HG03135 (cell line): ENCODE data around the gene FASTKD1.

Source experiments
- ATAC-seq: cut with Tn5 transposase; IDR thresholded peaks from one replicate; pipeline ENCODE4 v1.9.1; 2021; ENCODE audit warnings: mild to moderate bottlenecking, moderate library complexity; ENCODE audit not compliant: unreplicated experiment

The FASTKD1 gene

DNA sequence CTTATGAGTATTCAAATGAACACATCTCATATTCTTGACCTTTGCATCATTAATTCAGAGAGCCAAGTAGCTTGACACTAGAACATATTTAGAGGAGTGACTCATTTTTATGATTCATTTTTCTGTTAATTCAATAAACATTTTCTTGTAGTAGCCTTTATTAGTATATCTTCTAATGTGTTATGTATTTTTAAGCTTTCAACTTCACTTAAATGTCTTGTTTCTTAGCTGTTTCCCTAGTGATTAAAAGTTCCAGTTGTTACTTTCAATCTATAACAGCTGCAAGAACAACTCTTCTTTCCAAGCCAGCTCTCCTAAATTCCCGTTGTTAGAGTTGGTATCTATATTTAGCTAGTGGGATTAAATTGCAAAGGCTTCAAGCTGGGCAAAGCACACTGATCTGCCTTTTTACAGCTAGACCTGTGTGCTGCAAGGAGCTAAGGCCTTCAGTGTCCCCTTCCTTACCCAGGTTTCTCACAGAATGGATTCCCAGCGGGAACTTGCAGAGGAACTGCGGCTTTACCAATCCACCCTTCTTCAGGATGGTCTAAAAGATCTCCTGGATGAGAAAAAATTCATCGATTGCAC is 64.3 kb downstream of the FASTKD1 start, which contains the start of gene KLHL41:
KLHL41 (plus strand) TSS at position 405 of the 588 bp plus-strand sequence; CDS start at position 482, 77 bp downstream.
- no peak for ATAC-seq

DNA sequence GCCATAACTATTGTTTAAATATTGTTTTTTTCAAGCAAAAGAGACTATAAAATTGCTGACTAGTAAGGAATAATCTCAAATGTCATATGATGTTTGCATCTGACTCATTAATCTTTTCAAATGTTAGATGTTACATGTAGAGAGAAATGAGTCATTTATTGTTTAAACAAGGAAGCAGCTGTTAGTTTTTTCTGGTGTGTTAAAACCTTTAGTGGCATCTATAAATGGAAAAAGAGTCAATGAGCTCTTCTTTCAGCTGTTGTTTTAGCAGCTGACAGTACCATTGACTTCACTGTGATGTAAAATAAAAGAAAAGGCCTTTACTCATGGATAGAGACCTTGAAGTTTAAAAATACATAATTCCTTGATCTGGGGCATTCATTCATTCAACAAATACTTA is 66.0 kb downstream of the FASTKD1 start:
- ATAC-seq, result no peak

- no peak for ATAC-seq
Observed at GRCh38 chr2:169504651-169505050, 69.0 kb downstream of the FASTKD1 start.

DNA sequence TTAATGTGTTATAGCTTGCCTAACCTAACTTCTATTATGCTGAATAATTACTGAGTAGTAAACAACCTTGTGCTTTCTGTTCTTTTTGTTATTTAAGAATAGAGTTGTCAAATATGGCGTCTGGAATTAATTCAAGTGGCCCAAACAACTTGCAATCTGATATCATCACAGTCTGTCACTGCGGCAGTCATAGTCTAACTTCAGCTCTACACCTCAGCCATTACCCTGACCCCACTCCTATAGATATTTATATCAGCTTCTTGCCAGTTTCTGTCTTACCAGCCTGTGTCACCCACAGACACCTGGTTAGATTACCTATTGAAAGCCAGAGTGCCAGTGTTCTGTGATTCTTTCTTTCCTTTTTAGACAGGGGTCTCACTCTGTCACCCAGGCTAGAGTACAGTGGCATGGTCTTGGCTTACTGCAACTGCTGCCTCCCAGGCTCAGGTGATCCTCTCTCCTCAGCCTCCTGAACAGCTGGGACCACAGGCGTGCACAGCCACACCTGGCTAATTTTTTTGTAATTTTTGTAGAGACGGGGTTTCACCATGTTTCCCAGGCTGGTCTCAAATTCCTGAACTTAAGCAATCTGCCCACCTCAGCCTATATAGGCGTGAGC is 78.2 kb downstream of the FASTKD1 start:
- no peak for ATAC-seq

- no peak for ATAC-seq
Observed at GRCh38 chr2:169493360-169493759, 80.3 kb downstream of the FASTKD1 start.

- ATAC-seq, result no peak
Observed at GRCh38 chr2:169491378-169491777, 82.3 kb downstream of the FASTKD1 start.

DNA sequence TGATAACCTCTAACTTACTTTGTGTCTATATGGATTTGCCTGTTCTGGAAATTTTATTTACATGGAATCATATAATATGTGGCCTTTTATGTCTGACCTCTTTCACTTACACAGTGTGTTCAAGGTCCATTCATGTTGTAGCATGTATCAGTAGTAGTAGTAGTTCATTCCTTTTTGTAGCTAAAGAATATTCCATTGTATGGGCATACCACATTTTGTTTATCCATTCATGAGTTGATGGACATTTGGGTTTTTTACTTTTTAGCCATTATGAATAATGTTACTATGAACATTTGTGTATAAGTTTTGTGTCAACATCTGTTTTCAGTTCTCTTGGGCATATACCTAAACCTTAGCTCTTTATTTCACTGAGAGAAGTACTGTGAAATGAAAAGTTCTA is 82.8 kb downstream of the FASTKD1 start:
- ATAC-seq, result no peak

GRCh38 chr2:169486487-169486886 is 87.2 kb downstream of the FASTKD1 start:
- no peak for ATAC-seq

DNA sequence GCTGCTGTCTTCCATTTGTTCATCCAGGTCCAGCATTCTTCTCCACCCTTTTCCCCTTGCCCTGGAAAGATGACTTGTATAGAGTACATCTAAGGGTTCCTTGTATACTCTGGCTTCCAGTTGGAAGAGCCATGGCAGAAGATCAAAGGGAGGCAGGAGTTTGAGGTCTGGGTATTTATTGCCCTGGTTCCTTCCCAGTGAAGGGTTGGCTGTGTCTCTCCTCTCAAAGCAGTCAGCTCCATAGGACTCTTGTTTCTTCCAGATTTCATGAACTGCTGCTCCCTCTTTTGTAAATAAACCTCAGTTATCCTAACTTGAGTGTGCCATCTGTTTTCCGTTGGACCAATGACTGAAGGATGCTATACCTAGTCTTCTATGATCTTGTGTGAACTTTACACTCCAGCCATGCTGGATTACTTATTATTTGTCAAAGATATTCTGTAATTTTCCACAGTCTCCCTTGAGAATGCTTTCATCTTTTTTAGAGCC is 88.0 kb downstream of the FASTKD1 start:
- ATAC-seq, result no peak

- ATAC-seq, result no peak
Observed at GRCh38 chr2:169480079-169480465, 93.6 kb downstream of the FASTKD1 start.
